GM18868 (cell line): ENCODE data around the gene YJU2.
"Not testable (repeated sequence)": the region's sequence is repeated elsewhere in the genome, so short reads cannot be mapped to it uniquely, and the experiment has no call there.

Experiments used
- ATAC-seq: cut with Tn5 transposase; IDR thresholded peaks from one replicate; pipeline ENCODE4 v1.9.1; 2021; ENCODE audit warnings: mild to moderate bottlenecking, moderate library complexity; ENCODE audit not compliant: unreplicated experiment

Gene YJU2

DNA sequence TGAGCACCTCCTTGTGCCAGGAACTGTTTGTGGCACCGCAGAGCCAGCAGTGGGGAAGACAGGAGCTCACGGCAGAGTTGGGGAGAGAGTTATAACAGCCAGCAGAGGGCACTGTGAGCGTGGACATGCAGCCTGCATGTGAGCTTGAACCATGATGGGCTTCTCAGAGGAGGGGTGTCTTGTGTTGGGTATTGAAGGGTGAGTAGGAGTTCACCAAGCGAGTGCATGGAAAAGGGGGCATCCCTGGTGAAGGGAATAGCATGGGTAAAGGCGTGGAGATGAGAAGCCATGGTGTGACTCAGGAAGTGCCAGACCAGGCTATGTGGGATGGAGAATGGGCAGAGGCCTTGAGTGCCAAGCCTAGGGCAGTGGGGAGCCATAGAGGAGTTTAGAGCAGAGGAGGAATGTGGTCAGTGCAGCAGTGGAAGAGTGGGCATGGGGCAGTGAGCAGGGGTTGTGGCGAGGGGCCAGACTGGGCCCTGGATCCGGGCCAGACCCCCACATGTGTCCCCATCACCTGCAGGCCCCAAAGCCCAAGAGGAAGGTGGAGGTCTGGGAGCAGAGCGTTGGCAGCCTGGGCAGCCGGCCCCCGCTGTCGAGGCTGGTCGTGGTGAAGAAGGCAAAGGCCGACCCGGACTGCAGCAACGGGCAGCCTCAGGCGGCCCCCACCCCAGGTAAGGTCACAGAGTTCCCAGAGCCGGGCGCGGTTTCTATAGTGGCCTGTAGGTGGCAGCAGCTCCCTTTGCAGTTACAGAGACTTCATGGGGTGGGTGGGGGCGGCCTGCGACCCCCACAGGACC lies 20.4 kb downstream of the YJU2 start:
- no peak for ATAC-seq

DNA sequence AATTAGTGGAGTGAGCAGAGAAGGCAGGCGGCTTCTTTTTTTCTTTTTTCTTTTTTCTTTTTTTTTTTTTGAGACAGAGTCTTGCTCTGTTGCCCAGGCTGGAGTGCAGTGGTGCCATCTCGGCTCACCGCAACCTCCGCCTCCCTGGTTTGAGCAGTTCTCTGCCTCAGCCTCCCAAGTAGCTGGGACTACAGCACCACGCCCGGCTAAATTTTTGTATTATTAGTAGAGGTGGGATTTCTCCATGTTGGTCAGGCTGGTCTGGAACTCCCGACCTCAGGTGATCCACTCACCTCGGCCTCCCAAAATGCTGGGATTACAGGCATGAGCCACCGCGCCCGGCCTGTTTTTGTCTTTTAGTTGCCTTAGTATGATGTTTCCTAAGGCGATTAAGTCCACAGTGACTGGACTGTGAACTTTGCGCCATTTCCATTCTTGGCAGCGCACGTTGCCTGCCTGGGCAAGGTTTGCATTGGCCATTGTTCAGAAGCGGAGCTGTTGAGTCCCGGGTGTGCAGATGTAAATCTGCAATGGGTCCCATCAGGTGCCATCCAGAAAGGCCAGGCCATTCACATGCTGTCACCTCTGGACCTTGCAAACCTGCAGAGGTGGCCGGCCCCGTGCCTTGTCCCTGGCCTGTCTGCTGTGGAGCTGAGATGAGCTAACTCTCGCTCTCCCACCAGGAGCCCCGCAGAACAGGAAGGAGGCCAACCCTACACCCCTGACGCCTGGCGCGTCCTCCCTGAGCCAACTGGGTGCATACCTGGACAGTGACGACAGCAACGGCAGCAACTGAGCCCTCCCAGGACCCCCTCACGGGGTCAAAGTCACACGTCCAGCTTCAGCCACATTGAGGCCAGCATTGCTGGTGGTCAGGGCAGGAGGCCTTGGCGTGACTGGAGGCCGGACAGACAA lies 21.3 kb downstream of the YJU2 start:
- no peak for ATAC-seq

DNA sequence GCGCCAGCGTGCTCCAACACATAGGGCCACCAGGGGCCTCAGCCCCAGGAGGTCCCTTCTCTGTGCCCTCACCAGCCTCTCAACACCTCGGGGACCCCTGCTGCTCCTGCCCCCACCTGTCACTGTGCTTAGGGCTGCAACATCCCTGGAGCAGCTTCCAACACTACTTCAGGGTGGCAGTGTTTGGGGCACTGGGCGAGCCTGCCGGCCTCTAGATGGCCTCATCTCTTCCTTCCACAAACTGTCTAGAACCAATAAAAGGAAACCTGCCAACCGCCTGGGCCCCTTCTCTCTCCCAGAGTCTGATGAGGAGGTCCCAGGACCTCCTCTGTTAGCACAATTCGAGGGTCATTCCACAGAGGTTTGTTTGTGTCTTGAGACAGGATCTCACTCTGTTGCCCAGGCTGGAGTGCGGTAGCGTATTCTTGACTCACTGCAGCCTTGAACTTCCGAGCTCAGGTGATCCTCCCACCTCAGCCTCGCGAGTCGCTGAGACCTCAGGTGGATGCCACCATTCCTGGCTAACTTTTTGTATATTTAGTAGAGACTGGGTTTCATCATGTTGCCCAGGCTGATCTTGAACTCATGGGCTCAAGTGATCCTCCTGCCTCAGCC lies 22.0 kb downstream of the YJU2 start:
- no peak for ATAC-seq

DNA sequence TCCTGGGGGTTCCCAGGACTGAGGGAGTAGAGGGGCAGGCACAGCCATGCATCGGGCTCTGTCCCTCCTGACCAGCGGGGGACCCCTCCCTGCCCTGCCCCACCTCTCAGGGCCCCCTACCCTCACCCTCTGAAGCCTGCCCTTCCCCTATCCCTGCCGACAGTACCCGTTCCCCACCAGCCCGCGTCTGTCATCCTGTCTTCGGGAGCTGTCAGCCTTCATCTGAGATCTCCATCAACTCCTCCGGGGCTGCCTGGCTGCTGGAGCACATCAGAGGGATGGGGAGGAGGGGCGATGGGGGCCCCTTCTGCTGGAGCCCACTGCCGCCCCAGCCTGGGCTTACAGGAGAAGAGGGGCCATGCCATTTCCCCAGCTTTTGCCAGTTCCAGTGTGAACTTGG lies 26.0 kb downstream of the YJU2 start:
- no peak for ATAC-seq

DNA sequence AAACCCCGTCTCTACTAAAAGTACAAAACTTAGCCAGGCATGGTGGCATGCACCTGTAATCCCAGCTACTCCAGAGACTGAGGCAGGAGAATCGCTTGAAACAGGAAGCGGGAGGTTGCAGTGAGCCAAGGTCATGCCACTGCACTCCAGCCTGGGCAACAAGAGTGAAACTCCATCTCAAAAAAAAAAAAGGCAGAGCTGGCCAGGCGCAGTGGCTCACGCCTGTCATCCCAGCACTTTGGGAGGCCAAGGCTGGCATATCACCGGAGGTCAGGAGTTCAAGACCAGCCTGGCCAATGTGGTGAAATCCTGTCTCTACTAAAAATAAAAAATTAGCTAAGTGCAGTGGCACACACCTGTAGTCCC lies 27.4 kb downstream of the YJU2 start:
- not testable (repeated sequence) for ATAC-seq

DNA sequence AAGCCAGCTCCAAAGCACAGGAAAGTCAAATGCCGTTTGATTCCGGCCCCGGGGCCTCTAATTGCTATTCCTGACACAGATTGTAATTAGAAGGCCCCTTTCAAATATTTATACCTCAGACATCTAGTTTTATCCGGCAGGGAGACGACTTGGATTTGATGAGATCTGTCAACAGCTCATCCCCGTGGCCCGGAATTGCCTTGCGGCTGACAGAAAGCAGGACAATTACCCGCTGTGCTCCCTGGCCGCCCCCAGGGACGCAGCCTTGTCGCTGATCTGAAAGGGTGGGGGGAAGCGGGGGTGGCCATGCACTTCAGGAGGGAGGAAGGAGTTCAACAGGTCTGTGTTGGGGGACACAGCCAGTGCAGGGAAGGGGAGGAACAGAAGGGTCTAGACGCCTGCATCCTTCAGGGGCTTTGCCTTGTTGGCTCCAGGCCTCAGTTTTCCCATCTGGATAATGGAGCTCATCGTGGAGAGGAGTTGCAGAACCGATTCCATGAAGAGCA lies 30.4 kb downstream of the YJU2 start:
- no peak for ATAC-seq

DNA sequence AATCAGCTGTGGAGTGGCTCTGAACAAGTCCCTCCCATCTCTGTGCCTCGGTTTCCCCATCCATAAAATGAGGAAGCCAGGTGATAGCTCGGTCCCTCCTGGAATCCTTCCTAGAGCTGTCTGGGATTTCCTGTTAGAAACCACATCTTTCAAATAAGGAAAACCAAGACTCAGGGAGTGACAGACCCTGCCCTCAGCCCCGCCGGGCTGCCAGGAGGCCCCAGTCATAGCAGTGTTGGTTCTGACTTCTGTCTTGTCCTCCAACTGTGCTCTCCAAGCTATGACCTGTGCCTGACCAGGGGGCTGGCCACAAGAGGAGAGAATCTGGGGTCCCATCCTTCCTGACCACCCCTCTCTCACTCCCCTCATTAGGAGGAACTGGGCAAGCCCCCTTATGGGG lies 31.1 kb downstream of the YJU2 start:
- no peak for ATAC-seq

DNA sequence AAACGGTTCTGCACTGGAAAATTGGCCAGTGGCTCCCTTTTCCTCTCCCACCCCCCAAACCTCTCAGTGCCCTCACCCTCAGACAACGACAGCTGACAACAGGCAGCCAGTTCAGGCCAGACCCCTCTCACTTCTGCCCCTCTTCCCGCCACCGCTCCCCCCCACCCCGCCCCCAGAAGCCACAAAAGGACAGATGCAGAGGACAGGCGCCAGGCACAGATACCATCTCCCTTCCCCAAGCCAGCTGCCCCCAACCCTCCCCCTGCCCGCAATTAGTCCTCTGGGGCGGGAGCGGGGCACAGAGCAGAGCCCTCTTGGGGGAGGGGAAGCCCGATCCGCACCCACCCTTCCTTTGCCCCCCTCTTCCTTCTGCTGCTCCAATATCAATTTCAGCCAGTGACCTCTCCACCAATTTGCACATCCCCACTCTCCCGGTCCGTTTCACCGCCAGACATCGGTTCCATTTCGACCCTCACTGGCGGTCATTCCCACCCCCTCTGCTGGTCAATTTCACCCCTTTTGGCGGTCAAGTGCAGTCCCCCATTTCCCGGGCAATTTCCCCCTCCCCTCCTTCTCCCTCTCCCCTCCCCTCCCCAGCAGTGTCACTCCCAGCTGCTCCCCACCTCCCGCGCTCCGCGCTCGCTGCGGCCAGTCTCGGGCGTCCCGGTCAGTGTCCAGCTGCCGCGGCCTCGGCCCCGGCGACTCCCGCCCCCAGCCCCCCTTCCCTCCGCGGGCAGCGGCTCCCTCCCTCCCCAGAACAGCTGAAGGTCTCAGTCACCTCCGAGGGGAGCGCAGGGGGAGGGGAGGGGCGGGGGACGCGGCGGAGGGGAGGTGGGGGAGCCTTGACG lies 31.8 kb downstream of the YJU2 start, which contains the start of gene SHD:
Gene SHD (plus strand): TSS at position 848 of the 848 bp plus-strand sequence. CDS start 798 bp downstream, outside the sequence.
- no peak for ATAC-seq

DNA sequence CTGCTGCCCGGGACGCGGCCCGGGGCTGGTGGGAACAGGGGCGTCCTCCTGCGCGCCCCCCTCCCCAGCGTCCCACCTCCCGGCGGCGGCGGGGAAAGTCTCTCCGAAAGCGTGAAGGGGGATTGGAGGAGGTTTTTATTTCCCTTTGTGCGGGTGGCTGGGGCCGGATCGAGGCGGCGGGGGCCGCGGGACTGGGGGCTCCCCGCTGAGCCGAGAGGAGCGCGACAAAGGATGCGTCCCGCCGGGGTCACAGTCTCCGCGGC lies 32.3 kb downstream of the YJU2 start:
- no peak for ATAC-seq

DNA sequence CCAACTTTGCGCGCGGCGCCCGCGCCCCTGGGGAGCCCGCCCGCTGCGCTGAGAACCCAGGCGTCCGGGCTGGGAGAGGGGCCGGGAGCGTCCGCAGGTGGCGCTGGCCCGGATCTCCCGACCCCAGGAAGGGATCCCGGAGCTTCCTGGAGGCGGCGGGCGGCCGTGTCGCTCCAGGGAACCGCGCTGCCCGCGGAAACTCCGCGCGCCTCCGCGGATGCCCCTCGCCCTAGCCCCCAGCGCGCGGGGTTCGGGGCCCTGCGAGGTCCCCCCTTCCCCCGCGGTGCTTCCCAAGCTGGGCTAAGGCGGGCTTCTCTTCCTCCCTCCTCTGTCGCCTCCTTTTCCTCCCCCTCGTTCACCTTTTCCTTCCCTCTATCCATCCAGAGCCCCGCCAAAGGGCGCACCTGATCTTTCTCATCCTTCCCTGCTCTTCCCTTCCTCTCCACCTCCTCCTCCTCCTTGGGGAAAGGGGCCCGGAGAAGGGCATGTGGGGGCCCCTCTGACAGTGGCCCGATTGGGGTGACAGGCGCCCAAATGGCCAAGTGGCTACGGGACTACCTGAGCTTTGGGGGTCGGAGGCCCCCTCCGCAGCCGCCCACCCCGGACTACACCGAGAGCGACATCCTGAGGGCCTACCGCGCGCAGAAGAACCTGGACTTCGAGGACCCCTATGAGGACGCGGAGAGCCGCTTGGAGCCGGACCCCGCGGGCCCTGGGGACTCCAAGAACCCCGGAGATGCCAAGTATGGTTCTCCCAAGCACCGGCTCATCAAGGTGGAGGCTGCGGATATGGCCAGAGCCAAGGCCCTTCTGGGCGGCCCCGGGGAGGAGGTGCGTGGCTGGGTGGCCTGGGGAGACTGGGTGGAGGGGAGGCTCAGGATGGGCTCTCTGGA lies 32.9 kb downstream of the YJU2 start:
- ATAC-seq: no peak

DNA sequence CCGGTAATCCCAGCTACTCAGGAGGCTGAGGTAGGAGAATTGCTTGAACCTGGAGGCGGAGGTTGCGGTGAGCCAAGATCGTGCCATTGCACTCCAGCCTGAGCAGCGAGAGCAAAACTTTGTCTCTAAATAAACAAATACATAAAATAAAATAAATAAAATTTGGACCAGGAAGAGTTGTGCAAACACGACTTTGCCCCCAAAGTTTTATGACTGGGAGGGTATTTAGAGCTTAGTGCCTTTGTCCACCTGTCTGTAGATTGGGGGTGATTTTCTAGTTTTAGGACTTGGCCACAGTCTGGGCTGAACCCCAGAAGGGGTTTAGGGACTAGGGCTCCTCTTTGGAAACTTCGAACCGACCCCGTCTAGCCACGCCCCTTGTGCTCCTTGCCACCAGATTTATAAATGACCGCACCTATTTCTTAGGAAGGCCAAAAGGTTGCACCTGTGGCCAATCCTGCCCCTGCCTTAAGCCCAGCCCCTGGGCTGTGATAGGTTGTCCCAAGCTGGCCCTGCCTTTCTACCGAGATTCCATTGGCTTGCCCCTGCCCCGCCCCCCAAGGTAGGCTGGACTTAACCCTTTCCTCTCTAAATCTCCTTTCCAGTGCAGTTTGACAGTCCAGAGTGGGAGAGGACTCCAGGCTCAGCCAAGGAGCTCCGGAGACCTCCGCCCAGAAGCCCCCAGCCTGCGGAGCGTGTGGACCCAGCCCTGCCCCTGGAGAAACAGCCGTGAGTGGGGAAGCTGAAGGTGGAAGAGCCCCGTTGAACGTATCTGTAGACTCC lies 37.5 kb downstream of the YJU2 start:
- no peak for ATAC-seq

DNA sequence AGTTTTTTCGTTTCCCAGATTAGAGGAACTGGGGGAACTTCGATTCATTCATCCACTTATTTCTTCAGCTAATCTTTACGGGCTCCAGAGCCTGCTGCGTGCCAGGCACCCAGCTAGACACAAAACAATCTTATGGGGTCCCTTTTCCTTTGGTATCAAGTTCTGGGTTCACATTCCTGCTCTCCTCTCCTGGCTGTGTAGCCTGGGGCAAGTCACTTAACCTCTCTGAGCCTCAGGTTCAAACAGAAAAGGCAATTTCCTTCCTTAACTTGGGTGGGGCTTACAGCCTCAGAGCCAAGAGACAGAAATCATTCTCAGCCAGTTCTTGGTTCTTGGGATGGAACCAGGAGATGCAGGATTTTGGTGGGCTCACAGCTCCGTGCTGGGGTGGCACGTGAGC lies 38.1 kb downstream of the YJU2 start:
- ATAC-seq: no peak

DNA sequence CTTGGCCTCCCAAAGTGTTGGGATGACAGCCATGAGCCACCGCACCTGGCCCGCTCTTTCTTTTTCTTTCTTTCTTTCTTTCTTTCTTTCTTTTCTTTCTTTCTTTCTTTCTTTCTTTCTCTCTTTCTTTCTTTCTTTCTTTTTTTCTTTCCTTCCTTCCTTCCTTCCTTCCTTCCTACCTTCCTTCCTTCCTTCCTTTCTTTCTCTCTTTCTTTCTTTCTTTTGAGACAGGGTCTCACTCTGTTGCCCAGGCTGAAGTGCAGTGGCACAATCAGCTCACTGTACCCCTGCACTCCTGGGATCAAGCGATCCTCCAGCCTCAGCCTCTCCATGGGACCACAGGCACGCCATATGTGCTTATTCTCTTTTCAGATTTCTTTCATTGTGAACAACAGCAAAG lies 39.3 kb downstream of the YJU2 start:
- ATAC-seq: not testable (repeated sequence)

DNA sequence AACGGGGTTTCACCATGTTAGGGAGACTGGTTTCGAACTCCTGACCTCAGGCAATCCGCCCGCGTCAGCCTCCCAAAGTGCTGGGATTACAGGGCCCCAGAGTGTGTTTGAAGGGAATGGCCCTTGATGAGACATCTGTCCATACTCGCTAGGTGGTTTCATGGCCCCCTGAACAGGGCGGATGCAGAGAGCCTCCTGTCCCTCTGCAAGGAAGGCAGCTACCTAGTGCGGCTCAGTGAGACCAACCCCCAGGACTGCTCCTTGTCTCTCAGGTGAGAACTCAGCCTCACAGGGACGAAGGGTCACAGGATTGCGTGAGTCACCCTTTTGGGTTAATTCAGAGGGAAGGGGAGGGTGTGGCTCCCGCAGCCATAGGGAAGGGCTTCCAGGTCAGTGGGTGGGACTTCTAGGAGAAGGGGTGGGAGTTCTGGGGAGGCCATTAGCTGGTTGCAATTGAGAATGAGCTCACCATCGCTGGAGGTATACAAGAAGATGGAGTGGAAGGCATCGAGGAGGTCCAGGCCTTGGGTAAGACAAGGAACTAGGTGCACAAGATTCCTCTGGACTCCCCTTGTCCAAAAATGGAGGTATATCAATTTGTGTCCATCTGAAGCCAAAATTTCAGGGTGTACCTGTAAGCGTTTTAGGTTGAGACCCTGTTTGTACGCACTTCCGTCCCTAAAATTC lies 41.4 kb downstream of the YJU2 start:
- no peak for ATAC-seq

DNA sequence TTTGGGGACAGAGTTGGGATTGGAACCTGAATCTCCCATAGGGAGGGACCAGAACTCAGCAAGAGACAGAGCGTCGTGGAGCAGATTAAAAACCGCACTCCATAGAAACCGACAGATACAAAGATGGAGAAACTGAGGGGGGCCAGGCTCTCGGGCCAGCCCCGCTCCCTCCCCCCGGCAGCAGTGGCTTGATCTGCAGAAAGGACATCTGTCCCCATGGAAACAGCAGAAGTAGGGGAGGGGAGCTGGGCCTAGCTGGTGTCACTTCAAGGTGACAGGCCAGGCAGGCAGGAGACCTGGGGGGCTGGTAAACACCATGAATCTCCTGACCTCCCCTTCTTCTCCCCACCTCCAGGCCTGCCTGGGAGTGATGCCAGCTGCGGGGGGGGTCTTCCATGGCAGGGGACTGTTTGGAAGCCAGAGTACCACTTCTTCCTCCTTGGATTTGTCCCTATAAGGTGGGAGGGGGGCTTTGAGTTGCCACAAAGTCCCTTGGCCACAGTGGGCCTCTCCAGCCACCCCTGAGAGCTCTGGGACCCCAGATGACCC lies 44.4 kb downstream of the YJU2 start:
- ATAC-seq: no peak

DNA sequence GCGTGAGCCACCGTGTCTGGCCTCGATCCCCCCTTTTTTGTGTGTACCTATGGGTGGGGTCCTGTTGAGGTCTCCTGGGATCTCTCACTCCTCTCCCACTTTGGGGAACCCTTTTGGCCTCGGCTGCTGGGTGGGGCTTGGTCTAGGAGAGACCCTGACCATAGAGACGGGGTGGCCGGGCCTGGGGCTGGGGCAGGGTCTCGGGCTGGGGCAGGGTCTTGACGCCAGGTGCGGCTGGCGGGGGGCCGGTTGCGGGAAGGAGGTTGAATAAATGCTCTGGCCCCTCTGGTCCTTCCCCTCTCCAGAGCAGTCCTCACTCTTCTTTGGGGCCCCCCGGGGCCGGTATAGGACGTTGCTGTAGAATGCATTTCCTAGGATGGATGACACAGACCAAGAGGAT lies 45.6 kb downstream of the YJU2 start:
- ATAC-seq: no peak

DNA sequence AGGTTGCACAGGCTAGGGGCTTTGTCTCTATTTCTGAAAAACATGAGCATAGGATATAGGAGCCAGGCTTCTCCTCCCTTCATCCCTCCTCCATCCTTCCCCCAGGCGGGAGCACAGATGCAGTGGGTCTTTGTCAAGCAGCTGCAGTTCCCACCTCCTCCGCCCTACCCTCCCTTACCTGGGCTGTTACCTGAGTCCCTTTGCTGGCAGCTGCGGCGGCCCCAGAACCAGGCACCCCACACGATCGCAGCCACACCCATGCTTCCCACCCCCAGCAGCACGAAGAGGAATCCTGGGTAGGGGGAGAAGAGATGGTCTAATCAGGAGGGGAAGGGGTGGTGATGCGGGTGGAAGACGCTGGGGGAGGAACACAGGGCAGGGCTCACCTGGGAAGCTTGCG lies 47.5 kb downstream of the YJU2 start:
- ATAC-seq: no peak
